Body of pancreas (tissue), 4 donors: Measurements from ENCODE around the gene PACS1.

Experiments used
- POLR2A ChIP-seq, 3 donors: fragments of 450-650 bp; IDR thresholded peaks; one replicate each; pipeline ENCODE4 v1.6.1; 2016; ENCODE audit warnings: antibody characterized with exemption in 3 of 3, mild to moderate bottlenecking in 2 of 3
- TF ChIP-seq, protein P1 (sequence below), 7 experiments: fragments of 450-650 bp in 4 of 7; fragments of 200-600 bp in 3 of 7; sonication (generic) in 3 of 7; IDR thresholded peaks; one replicate each; pipeline ENCODE4 v1.5.1; 2016 to 2019; ENCODE audit warnings: antibody characterized with exemption in 7 of 7

DNA sequence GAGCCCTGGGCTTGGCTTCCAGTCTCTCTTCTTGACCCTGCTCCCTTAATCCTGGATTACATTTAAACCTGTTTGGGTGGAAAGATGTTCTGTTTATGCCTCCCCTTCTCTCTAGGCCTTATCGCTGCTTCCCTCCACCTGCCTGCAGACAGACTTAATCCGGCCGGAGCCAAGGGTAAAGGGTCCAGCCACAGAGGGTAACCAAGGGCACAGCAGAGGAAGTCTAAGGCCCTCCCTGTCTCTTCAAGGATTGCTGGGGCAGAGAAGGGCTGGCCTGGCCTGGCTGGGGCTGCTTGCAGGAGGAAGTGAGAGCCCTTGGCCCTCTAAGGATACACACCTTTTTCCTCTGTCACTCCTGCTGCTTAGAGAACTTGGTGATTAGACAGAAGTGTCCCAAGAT is 23.2 kb upstream of the PACS1 start:
- no peak for TF ChIP-seq POLR2A (IDR thresholded peaks at IDR 0.05)
- TF ChIP-seq, protein P1, sequence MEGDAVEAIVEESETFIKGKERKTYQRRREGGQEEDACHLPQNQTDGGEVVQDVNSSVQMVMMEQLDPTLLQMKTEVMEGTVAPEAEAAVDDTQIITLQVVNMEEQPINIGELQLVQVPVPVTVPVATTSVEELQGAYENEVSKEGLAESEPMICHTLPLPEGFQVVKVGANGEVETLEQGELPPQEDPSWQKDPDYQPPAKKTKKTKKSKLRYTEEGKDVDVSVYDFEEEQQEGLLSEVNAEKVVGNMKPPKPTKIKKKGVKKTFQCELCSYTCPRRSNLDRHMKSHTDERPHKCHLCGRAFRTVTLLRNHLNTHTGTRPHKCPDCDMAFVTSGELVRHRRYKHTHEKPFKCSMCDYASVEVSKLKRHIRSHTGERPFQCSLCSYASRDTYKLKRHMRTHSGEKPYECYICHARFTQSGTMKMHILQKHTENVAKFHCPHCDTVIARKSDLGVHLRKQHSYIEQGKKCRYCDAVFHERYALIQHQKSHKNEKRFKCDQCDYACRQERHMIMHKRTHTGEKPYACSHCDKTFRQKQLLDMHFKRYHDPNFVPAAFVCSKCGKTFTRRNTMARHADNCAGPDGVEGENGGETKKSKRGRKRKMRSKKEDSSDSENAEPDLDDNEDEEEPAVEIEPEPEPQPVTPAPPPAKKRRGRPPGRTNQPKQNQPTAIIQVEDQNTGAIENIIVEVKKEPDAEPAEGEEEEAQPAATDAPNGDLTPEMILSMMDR (IDR thresholded peaks at IDR 0.05) = no peak
